ENCODE results near the gene MS4A4E. TPM values are rescaled to one million over a fixed set of nuclear protein-coding genes. Genes with fewer than 3 reads are reported as not detected.
"Not testable (repeated sequence)": the region's sequence is repeated elsewhere in the genome, so short reads cannot be mapped to it uniquely, and the experiment has no call there.

Gene MS4A4E
- total and polyA plus RNA-seq, 2 of the 13 experiments (the other 11 are each of a cell fraction or from before 2014, with no cell fraction given): not detected

GRCh38 chr11:60204922-60205321 is 38.0 kb downstream of the MS4A4E start:
- no peaks in the 10 kb centered on the region for H3K4me1 ChIP-seq (ENCODE audit: insufficient read depth, low read length)
- H3K79me2 ChIP-seq (ENCODE audit: insufficient read depth, low read length): no peaks in the 10 kb centered on the region
- in situ Hi-C loops (cut with HindIII; ENCODE audit: extremely low pct_ligation_motif_present, low pct_unique_long_range_greater_than_20kb): no loop called here
- no peak overlapping the region for H2AFZ ChIP-seq (ENCODE audit: low read length)
- no peak overlapping the region for H3K9ac ChIP-seq (ENCODE audit: insufficient read depth, low read depth, low read length)
- no peaks in the 10 kb centered on the region for H3K27me3 ChIP-seq (ENCODE audit: control insufficient read depth in 1 of 2, insufficient read depth in 2 of 2, low read length in 2 of 2)
- POLR2A ChIA-PET: no interaction called here
- H4K20me1 ChIP-seq (ENCODE audit: insufficient read depth, low read length): no peaks in the 10 kb centered on the region
- H3K4me3 ChIP-seq (replicated peaks in 1 of 3; ENCODE audit: insufficient read depth in 1 of 3, low read depth in 2 of 3, low read length in 3 of 3): no peak overlapping the region
- 0% methylated on average over 4 of the region's 4 CpGs for WGBS (ENCODE audit: low lambda C conversion rate)
- intact Hi-C loops (cut with micrococcal nuclease; ENCODE audit: unreplicated experiment): no loop called here
- BruUV-seq (replicated peaks): no TSS peak
- H3K27ac ChIP-seq (ENCODE audit: extremely low read length, insufficient read depth, low read length): no peak overlapping the region
- ATAC-seq: no peak
- H3K9me3 ChIP-seq (ENCODE audit: low read length): no peaks in the 10 kb centered on the region
- TF ChIP-seq PATZ1 (CRISPR knock-in tag; IDR thresholded peaks at IDR 0.05): no peak
- no peak for TF ChIP-seq THYN1 (CRISPR knock-in tag; IDR thresholded peaks at IDR 0.05; ENCODE audit: borderline replicate concordance, low read depth)
- TF ChIP-seq GFI1 (CRISPR knock-in tag; IDR thresholded peaks at IDR 0.05; ENCODE audit: borderline replicate concordance): no peak
- no peak for TF ChIP-seq HIVEP1 (CRISPR knock-in tag; IDR thresholded peaks at IDR 0.05)
- TF ChIP-seq RNF2 (conservative IDR thresholded peaks at IDR 0.05; ENCODE audit: low read depth): no peak
- TF ChIP-seq ZBTB38 (CRISPR knock-in tag; IDR thresholded peaks at IDR 0.05): no peak
- TF ChIP-seq MIER3 (CRISPR knock-in tag; IDR thresholded peaks at IDR 0.05; ENCODE audit: borderline replicate concordance): no peak
- TF ChIP-seq, protein P1, sequence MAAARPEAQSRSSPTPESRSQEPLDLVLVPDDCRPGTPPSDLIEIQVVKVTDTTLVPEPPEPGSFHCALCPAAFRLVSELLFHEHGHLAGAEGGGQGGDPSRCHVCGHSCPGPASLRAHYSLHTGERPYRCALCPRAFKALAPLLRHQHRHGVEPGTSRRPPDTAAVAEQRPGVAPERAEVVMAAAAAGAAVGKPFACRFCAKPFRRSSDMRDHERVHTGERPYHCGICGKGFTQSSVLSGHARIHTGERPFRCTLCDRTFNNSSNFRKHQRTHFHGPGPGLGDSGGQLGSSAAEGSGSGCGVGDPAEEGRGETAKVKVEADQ (CRISPR knock-in tag; IDR thresholded peaks at IDR 0.05; ENCODE audit: borderline replicate concordance): no peak
- no peak for TF ChIP-seq ZNF562 (CRISPR knock-in tag; IDR thresholded peaks at IDR 0.05; ENCODE audit: borderline replicate concordance)
- no peak for TF ChIP-seq LCORL (IDR thresholded peaks at IDR 0.05)
- no peak for TF ChIP-seq LCORL (CRISPR knock-in tag; IDR thresholded peaks at IDR 0.05)
- no peak for DNase-seq (ENCODE audit: low spot score)
- CTCF ChIA-PET (ENCODE audit: low intra/inter-chr PET ratio, low total read pairs): no interaction called here
- no peaks in the 10 kb centered on the region for H3K36me3 ChIP-seq (replicated peaks in 1 of 2; ENCODE audit: control insufficient read depth in 1 of 2, insufficient read depth in 2 of 2, low read length in 2 of 2)
- no peak overlapping the region for H3K4me2 ChIP-seq (ENCODE audit: low read depth, low read length)
- FAIRE-seq: no peak

DNA sequence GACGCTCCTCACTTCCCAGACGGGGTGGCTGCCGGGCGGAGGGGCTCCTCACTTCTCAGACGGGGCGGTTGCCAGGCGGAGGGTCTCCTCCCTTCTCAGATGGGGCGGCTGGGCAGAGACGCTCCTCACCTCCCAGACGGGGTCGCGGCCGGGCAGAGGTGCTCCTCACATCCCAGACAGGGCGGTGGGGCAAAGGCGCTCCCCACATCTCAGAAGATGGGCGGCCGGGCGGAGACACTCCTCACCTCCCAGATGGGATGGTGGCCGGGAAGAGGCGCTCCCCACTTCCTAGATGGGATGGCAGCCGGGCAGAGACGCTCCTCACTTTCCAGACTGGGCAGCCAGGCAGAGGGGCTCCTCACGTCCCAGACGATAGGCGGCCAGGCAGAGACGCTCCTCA is 41.6 kb downstream of the MS4A4E start:
- CTCF ChIA-PET (ENCODE audit: low intra/inter-chr PET ratio, low total read pairs); FAIRE-seq; H2AFZ ChIP-seq (ENCODE audit: low read length); intact Hi-C loops (cut with micrococcal nuclease; ENCODE audit: unreplicated experiment); H3K4me2 ChIP-seq (ENCODE audit: low read depth, low read length); H3K27ac ChIP-seq (ENCODE audit: extremely low read length, insufficient read depth, low read length); H3K9ac ChIP-seq (ENCODE audit: insufficient read depth, low read depth, low read length); H3K36me3 ChIP-seq (replicated peaks in 1 of 2; ENCODE audit: control insufficient read depth in 1 of 2, insufficient read depth in 2 of 2, low read length in 2 of 2); POLR2A ChIA-PET; H3K4me3 ChIP-seq (replicated peaks in 1 of 3; ENCODE audit: insufficient read depth in 1 of 3, low read depth in 2 of 3, low read length in 3 of 3); ATAC-seq; H3K27me3 ChIP-seq (ENCODE audit: control insufficient read depth in 1 of 2, insufficient read depth in 2 of 2, low read length in 2 of 2); in situ Hi-C loops (cut with HindIII; ENCODE audit: extremely low pct_ligation_motif_present, low pct_unique_long_range_greater_than_20kb); H3K9me3 ChIP-seq (ENCODE audit: low read length); BruUV-seq (replicated peaks); H4K20me1 ChIP-seq (ENCODE audit: insufficient read depth, low read length); H3K79me2 ChIP-seq (ENCODE audit: insufficient read depth, low read length); DNase-seq (ENCODE audit: low spot score); H3K4me1 ChIP-seq (ENCODE audit: insufficient read depth, low read length): not testable (repeated sequence)
- 92% methylated on average over 2 of the region's 26 CpGs for WGBS (ENCODE audit: low lambda C conversion rate)

Data from HepG2 (cell line).